ENCODE data around the gene ADGRG1.

ADGRG1 gene

GRCh38 chr16:57683636-57684545, 55.5 kb downstream of the ADGRG1 start:
- no peak for DNase-seq (ENCODE audit: low spot score)

DNA sequence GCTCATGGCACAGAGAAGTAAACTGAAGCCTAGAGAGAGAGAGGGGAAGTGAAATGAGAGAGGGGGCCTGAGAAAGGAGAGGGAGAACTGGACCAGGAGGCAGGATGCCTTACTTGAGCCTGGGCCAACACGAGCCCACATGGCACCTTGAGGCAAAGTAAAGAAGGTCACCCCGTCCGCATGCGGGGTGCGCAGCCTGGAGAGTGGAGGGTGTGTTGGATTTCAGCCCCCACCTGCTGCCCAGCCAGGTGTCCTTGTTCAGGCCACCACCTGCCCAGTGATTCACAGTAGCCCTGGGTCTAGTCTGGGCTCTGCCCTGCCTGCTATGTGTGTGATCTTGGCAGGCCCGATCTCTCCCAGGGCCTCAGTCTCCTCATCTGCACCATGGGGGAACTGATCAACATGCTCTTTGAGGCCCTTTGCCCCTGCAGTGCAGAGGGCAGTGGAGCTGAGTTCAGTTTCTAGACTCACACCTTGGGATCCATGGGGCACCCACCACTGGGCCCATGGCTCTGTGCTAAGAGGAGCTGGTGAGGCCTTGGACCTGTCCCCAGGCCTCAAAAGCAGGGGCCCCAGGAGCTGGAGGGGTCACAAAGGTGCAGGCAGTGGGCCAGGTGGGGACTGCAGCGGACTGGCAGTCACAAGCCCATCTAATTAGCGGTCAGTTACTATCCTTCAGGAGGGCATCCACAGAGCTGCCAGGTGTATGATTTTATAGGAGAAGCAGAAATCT, 56.4 kb downstream of the ADGRG1 start:
- DNase-seq (ENCODE audit: low spot score): no peak

GRCh38 chr16:57685633-57686032, 57.2 kb downstream of the ADGRG1 start:
- no peak for DNase-seq (ENCODE audit: low spot score)

DNA sequence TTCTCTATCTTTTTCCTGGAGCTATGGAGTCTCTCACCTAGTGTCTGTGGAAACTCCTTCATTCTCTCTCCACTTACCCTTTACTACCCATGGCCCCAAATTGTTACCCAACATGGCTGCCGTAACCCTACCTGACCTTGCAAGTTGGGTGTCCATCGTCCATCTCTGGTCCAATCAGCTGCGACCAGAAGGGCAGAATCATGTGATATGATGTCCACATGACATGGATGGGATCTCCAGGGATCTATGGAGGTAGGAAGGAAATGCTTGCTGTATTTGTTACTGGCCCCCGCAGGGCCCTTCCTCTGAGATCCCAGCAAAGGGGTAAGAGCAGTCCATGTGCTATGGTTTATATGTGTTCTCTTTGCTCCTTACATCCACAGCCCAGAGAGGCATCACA, 58.1 kb downstream of the ADGRG1 start:
- no peak for DNase-seq (ENCODE audit: low spot score)

DNA sequence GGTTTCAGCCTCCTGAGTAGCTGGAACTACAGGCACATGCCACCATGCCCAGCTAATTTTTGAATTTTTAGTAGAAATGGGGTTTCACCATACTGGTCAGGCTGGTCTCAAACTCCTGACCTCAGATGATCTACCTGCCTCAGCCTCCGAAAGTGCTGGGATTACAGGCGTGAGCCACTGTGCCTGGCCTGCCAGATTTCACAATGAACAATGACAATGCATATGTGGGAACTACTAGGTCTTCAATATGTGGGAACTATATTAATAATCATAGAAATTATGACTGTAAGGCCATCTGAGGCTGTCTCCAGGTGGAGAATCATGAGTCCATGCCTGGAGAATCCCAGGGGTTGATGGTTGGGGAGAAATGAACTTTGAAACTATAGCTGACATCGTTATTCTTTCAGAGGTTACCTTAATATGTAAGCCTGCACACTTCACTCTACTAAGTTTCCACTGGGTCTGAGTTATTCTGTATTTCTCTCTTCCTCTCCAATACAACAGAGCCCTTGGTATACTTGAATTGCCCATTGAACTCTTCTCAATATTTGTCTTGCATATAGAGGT, 59.0 kb downstream of the ADGRG1 start:
- no peak for DNase-seq (ENCODE audit: low spot score)

GRCh38 chr16:57688487-57688986, 60.1 kb downstream of the ADGRG1 start:
- DNase-seq (ENCODE audit: low spot score): no peak

DNA sequence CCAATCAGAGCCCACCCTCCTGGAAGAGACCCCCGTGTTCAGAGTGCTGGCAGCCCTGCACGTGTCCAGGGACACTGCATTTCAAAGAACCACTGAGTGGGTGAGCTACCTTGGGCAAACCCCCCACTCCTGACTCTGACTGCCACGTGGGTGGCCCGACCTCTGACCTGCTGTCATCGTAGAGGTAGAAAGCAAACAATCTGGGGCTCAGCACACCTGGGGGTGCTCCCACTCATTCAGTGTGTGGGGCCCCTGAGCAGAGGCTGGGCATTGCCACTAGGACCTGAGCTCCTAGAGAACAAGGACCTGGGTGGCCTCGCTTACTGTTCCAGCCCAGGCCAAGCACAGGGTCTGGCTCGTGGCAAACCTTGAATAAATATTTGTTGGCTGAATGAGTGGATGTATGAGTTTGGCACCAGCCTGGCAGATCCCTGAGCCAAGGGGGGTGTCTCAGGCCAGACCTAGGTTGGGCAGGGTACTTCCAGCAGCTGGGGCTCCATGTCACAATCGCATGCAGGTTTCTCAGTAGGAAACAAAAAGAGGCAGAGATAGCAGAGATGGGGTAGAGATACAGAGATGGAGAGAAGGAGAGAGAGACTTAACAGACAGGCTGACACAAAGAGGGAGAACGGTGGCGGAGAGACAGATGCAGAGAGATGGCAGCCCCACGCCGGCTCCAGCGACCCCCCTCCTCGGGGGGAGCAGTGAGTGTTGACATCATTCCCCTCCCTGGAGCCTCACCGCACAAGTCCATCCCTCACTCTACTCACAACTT, 60.7 kb downstream of the ADGRG1 start:
- DNase-seq (ENCODE audit: low spot score): no peak

- no peak for DNase-seq (ENCODE audit: low spot score)
Observed at GRCh38 chr16:57689762-57690558, 61.5 kb downstream of the ADGRG1 start.

DNA sequence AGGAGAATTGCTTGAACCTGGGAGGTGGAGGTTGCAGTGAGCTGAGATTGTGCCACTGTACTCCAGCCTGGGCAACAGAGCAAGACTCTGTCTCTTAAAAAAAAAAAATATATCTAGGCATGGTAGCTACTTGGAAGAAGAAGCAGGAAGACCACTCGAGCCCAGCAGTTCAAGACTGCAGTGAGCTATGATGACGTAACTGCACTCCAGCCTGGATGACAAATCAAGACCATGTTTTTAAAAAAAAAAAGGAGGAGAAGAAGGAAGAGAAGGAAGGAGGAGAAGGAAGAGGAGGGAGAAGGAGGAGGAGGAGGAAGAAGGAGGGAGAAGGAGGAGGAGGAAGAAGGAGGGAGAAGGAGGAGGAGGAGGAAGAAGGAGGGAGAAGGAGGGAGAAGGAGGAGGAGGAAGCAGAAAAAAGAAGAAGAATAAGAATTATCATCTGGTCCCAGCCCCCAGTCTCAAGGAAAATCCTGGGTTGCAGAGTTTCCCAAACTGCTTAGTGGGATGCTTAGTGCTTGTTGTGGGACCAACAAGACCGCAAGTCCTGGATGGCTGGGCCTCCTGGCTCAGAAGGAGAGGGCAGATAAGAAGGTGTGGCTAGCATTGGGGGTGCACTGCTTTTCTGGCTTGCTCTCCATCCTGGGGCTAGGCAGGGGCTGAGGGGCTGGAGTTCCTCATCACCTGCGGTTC, 62.5 kb downstream of the ADGRG1 start:
- DNase-seq (ENCODE audit: low spot score): no peak

DNA sequence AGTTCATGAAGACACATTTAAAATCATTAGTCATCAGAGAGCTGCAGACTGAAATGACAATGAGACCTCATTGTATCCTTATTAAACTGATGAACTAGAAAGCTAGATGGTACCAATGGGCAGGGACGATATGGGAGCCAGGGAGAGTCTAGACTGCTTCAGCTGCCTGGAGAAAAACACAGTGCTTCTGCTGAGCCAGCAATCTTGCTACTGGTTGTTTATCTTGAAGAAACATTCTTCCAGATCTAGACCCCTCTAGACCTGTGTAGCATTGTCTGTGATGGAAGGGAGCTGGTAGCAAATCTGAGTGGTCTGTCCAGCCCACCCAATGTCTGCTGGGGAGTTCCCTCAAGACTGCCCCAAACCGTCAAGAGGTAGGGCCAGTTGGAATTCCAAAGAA, 64.2 kb downstream of the ADGRG1 start:
- no peak for DNase-seq (ENCODE audit: low spot score)

DNA sequence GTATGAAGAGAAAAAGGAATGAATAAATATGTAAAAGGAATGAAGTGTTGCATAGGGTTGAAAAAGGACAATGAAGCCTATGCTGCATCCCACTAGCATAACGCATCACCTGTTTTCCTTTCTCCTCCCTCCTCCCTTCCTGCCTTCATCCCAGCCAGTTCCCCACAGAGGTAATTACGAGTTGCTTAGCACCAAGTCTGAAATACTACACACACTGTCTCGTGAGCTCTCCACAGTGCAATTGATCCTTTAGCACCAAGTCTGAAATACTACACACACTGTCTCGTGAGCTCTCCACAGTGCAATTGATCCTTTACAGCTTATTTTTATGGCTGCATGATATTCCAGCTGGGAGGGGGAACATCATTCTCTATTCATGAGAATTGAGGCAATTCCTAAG, 65.1 kb downstream of the ADGRG1 start:
- no peak for DNase-seq (ENCODE audit: low spot score)

GRCh38 chr16:57694231-57694724, 65.8 kb downstream of the ADGRG1 start:
- DNase-seq (ENCODE audit: low spot score): no peak

DNA sequence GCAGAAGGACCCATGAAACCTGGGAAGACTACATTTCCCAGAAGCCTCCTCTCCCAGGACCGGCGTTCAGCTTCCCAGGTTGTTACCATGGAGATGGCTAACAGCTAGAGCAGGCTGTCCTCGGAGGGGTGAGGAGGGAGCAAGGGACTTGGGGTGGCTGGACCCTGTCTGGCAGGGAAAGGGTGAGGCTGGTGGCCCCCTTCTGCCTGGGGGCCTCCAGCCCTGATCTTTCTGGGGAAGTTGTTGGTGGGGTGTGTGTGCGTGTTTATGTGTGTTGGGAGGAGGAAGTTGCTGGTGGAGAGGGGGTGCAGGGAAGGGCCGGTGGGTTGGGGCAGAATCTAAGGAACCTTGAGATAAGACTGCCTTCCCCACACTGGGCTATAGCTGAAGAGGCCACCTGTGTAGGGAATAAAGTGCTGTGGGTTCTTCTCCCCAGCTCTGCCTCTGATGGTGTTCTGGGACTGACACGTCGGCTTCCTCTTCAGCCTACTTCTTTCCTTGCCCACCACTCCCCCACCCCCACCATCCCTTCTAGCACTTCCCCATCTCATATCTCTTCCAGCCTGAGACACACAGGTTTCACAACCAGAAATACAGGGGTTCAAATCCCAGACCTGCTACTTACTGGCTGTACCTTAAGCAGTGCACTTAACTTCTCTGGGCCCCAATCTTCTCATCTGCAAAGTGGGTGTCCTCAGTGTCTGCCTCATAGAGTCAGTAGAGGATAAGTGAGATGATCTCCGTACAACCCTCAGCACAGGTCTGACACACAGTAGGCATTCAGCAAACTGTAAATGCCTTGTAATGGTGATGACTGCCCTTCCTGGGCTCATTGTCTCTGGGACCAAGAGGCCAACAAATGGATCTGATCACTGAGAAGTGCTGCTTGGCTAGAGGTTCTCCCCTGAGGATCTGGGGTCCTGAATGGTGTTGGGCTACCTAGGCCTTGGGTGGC, 66.6 kb downstream of the ADGRG1 start, which contains the start of gene DRC7:
Gene DRC7 (plus strand): TSS at position 82 of the 955 bp plus-strand sequence. CDS start 3,144 bp downstream, outside the sequence.
- DNase-seq (ENCODE audit: low spot score): peak; percentile 35

GRCh38 chr16:57695680-57696069, 67.2 kb downstream of the ADGRG1 start:
- DNase-seq (ENCODE audit: low spot score): no peak

DNA sequence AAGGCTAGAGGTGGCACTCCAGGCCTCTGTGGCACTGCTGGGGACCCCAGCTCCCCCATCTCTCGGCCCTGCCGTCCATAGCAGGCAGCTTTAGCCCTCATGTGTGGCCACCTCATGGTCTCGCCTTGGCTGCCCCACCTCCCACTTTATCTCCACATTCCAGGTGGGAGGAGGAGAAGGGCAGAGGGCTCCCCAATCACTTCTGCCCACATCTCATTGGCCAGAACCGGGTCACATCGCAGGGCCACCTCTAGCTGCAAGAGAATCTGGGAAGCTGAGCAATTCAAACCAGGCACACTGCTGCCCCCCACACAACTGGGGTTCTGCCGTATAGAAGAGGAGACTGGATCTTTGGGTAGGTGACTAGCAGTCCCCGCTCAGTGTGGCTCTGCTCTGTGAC, 67.8 kb downstream of the ADGRG1 start:
- no peak for DNase-seq (ENCODE audit: low spot score)

- DNase-seq (ENCODE audit: low spot score): no peak
Observed at GRCh38 chr16:57697896-57698537, 69.6 kb downstream of the ADGRG1 start.

GRCh38 chr16:57698812-57699405, 70.5 kb downstream of the ADGRG1 start:
- no peak for DNase-seq (ENCODE audit: low spot score)

DNA sequence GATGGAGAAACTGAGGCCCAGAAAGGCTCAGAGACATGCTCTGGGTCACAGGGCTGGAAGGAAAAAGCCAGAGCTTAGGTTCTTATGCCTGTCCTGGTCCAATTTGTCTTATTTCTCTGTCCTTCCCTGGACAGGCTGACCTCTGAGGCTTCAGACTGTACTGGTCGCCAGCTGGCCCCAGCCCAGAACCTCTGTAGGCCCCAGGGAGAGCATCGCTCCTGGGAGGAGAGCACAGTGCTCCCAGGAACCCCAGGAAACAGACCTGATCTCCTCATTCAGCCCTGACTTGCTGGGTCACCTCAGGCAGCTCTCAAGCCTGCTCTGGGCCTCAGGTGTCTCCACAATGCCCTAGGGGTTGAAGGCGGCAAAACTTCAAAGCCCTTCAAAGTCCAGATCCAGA, 71.1 kb downstream of the ADGRG1 start:
- no peak for DNase-seq (ENCODE audit: low spot score)

All from COLO829 (cell line).